ENCODE data around the gene GNB2.
"Not testable (repeated sequence)": the region's sequence is repeated elsewhere in the genome, so short reads cannot be mapped to it uniquely, and the experiment has no call there.

The GNB2 gene

DNA sequence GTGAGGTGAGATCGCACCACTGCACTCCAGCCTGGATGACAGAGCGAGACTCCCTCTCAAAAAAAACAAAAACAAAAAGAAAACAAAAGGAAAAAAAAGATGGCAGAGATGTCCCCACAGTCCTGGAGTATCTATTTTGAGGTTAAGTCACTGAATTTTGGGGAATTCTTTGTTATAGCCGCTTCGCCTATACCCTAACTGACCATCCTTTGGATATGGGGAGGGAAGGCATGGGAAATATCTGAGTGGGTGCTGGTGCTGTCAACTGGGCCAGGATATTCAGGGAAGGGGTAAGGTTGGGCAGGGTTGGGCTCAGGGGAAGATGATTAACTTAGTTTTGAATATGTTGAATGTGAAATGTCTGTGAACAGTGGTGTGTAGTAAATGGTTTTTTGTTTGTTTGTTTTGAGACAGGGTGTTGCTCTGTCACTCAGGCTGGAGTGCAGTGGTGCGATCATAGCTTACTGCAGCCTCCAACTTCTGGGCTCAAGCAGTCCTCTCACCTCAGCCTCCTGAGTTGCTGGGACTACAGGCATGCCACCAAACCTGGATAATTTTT, 8.3 kb upstream of the GNB2 start:
- no peak for DNase-seq (ENCODE audit: low spot score)

DNA sequence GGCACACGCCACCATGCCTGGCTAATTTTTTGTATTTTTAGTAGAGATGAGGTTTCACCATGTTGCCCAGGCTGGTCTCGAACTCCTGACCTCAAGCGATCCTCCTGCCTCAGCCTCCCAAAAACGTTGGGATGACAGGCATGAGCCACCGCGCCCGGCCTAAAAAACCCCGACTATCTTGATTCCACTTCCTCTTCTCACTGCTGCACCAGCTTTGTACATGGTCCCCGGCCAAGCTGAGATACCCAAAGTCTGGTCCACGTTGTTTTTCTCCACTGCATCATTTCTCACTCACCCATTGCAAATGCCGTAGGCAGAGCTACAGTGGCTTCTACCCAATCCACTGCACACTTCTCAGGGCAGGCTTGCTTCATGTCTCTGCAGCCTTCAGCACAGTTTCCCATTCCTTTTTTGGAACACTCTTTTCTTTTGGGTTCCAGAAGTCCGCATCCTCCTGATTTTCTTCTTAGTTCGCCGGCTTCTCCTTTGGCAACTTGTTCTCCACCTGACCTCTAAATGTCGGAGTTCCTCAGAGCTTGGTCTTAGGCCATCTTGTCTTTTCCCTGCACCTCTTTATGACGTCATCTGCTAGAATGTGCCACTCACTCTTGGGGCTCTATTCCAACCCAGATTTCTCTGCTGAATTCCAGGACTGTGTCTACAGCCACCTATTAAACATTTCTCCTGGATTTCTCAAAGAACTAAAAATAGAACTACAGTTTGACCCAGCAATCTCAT, 6.0 kb upstream of the GNB2 start:
- no peak for DNase-seq (ENCODE audit: low spot score)

DNA sequence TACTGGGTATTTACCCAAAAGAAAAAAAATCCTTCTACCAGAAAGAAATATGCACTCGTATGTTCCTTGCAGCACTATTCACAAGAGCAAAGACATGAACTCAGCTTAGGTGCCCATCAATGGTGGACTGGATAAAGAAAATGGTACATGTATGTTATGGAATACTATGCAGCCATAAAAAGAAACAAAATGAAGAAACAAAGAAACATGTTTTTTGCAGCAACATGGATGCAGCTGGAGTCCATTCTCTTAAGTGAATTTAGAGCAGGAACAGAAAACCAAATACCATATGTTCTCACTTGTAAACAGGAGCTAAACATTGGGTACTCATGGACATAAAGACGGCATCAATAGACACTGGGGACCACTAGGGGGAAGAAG, 5.5 kb upstream of the GNB2 start:
- no peak for DNase-seq (ENCODE audit: low spot score)

DNA sequence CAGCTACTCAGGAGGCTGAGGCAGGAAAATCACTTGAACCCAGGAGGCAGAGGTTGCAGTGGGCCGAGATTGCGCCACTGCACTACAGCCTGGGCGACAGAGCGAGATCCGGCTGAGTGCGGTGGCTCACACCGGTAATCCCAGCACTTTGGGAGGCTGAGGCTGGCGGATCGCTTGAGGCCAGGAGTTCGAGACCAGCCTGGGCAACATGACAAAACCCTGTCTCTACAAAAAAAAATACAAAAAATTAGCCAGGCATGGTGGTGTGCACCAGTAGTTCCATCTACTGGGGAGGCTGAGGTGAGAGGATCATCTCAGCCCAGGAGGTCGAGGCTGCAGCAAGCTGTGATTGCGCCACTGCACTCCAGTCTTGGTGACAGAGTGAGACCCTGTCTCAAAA, 4.4 kb upstream of the GNB2 start:
- not testable (repeated sequence) for DNase-seq (ENCODE audit: low spot score)

DNA sequence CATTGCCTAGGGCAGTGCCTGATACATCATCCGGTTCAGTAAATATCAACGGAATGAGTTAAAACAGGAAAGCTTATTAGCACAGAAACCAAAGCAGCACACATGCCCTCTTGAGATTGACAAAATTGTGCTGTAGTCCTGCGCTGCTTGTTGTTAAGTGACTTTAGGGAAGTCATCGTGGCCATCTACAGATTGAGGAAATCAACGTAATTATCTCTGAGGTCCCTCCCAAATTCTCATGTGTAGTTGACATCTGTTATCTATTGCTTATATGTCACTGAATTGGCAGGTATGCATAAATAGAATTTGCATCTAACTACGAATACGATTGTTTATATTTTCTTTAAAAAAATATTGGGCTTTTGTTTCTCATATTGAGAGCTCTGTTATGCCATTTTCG, 3.5 kb upstream of the GNB2 start:
- DNase-seq (ENCODE audit: low spot score): no peak

DNA sequence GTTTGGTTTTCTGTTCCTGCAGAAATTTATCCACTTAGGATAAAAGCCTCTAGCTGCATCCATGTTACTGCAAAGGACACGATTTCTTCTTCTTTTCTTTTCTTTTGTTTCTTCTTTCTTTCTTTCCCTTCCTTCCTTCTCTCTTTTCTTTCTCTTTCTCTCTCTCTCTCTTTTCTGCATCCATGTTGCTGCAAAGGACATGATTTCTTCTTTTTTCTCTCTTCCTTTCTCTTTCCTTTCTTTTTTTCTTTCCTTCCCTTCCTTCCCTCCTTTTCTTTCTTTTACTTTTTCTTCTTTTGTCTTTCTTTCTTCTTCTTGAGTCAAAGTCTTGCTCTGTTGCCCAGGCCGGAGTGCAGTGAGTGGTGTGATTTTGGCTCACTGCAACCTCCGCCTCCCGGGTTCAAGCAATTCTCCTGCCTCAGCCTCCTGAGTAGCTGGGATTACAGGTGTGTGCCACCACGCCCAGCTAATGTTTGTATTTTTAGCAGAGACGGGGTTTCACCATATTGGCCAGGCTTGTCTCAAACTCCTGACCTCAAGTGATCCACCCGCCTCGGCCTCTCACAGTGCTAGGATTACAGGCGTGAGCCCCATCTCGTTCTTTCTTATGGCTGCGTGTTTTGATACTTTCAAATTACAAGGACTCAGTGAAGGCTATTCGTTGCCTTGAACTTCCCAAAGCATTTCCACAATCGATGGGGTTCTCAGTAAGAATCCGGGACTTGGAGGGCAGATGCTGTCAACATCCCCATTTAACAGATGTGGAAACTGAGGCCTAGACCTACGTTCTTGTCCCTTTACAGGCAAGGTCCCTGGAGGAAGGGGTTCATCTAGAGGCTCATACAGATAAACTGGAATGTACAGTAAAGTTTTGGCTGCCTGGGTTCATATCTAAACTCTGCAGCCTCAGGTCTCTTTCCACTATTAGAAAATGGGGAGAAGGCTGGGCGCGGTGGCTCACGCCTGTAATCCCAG, 1.9 kb upstream of the GNB2 start:
- DNase-seq (ENCODE audit: low spot score): no peak

DNA sequence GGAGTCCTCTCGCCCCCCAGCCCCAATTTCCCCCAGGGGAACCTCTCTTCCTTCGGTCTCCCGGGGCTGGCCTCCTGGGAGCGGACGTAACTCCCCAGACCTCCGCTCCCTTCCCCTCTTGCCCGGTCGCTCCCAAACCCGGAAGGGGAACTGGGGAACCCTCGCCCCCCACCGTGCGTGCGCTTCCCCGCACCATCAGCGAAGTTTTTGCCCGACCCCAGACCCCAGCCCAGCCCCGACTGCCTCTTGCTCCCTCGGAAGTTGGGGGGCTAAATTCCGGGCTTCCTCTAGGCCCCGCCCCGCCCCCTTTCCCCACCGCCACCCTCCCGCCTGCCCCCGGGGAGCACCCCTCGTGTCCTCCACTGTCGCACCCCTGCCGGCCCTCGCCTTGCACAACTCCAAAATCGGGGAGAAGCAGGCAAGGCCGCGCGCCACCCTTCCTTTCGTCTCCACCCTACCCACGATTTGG, 436 bp downstream of the GNB2 start:
- no peak for DNase-seq (ENCODE audit: low spot score)

DNA sequence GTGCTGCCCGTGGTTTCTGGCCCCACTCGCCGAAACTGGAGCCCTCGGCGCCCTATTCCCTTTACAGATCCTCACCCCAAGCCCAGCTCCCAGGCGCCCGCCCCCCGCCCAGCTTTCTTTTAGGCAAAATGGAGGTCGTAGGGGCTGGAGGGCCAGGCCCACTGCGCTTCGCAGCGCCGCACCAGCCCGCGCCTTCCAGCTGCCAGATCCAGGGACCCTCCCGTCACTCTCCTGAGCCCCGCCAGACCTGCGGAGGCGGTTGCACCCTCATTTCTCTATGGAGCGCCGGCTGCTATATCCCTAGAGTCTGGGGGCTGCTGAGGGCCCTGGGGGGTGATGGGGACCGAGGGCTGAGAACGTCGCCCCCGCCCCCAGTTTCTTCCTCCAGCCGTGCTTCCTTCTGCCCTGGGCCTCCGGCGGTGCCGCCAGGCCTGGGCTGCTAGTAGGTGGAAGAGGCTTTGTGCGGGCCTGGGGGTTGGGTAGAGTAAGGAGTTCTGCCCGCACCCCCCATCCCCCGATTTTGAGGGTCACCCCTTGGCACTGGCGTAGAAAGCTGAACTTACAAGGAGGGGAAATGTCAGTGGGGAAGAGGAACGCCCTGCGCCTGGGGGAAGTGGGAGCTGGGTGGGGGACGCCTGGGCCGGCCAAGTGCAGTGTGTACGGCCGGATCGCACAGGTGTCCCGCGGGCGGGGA, 1.0 kb downstream of the GNB2 start:
- DNase-seq (ENCODE audit: low spot score): no peak

DNA sequence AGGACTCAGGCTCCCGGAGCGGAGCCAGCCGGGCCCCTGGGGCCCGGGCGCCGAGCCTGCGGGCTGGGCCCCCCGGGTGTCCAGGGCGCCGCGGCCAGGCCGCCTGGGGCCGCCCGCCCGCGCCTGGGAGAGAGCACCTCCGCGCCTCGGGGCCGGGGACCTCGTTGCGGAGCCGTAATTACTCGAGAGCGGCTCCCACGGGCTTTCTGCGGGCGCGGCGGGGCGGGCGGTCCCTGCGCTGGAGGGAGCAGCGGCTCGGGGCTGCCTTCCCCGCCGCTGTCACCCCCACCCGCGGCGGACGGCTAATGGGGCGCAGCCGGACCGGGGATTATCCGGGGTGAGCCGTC, 1.5 kb downstream of the GNB2 start:
- DNase-seq (ENCODE audit: low spot score): no peak

DNA sequence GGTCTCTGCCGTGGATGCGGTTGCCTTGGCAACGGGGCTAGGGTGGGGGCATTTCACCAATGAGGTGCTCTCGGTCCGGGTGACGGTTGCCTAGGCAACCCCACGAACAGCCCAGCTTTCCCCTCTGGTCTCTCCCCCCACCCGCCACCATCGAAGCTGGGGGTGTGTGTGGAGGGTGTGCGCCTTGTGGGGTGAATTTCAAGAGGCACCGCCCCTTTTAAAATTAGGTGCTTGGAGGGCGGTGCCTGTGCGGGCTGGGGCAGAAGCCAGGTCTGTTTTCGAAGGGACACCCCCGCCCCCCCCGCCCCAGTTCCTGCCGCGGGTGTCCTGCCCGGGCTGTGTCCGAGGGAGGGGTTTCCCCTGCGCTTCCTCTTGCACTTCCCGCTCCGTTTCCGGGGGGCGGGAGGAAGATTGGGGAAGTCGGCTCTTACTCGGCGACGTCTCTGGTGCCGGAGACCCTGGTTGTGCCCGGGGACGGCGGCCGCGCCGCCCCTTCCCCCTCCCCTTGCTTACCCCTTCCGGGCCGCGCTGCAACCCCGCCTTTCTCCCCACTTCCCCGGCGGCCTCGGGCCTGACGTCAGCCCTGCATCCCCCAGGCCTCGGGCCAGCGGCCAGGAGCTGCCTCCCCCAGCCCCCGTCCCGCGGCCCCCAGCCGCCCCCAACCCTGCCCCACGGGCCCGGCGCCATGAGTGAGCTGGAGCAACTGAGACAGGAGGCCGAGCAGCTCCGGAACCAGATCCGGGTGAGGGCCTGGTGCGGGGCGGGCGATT, 2.2 kb downstream of the GNB2 start:
- no peak for DNase-seq (ENCODE audit: low spot score)

DNA sequence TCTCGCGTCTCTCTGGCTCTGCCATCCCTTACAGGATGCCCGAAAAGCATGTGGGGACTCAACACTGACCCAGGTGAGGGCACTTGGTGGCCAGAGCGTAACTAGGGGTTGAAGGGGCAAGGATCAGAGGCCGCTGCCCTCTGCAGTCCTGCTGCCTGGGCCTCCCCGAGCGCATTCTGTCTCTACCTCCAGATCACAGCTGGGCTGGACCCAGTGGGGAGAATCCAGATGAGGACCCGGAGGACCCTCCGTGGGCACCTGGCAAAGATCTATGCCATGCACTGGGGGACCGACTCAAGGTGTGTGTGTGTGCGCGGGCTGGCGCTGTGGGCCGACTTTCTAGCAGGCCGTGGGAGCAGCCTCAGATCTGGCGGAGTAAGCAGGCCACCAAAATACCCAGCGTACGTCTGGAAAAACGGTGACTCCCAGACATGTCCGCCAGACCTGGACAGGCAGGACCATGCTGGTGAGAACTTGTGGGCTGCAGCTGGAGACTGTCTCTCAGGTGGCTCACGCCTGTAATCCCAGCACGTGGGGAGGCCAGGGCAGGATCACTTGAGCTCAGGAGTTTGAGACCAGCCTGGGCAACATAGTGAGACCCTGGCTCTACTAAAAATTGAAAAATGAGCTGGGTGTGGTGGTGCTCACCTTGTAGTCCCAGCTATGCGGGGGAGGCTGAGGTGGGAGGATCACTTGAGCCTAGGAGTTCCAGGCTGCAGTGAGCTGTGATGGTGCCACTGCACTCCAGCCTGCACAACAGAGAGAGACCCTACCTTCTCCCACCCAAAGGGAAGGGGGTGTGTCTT, 3.2 kb downstream of the GNB2 start:
- DNase-seq (ENCODE audit: low spot score): no peak

DNA sequence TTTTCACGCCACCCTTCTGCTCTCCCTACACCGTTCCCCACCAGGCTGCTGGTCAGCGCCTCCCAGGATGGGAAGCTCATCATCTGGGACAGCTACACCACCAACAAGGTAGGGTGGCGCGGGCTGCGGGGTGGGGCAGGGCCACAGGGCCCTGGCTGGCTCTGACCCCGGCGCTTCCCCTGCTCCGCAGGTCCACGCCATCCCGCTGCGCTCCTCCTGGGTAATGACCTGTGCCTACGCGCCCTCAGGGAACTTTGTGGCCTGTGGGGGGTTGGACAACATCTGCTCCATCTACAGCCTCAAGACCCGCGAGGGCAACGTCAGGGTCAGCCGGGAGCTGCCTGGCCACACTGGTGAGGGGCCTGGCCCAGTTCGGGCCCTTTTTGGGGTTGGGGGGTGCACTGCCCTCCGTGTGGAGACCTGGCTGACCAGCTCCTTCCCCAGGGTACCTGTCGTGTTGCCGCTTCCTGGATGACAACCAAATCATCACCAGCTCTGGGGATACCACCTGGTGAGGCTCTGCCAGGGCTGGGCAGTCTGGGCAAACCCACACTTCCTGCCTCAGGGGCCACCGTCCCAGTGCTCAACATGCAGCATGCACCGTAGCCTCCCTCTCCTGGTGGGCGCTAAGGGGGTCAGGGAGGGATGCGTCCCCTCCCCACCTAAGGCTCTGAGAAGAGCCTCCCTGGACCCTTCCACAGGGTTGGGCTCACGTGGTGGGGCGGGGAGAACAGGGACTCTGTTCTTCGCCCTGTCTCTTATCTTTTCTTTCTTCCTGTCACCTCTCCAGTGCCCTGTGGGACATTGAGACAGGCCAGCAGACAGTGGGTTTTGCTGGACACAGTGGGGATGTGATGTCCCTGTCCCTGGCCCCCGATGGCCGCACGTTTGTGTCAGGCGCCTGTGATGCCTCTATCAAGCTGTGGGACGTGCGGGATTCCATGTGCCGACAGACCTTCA, 4.0 kb downstream of the GNB2 start:
- no peak for DNase-seq (ENCODE audit: low spot score)

DNA sequence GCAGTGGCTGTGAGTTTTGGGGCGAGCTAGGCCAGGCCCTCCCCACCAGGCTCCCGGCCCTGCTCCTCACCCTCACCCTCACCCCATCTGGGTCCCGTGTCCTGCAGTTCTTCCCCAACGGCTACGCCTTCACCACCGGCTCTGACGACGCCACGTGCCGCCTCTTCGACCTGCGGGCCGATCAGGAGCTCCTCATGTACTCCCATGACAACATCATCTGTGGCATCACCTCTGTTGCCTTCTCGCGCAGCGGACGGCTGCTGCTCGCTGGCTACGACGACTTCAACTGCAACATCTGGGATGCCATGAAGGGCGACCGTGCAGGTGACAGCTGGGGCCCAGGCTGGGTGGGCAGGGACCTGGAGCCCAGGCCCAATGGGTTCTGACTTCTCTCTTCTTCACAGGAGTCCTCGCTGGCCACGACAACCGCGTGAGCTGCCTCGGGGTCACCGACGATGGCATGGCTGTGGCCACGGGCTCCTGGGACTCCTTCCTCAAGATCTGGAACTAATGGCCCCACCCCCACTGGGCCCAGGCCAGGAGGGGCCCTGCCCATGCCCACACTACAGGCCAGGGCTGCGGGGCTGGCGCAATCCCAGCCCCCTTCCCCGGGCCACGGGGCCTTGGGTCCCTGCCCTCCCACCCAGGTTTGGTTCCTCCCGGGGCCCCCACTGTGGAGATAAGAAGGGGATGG, 4.9 kb downstream of the GNB2 start:
- no peak for DNase-seq (ENCODE audit: low spot score)

DNA sequence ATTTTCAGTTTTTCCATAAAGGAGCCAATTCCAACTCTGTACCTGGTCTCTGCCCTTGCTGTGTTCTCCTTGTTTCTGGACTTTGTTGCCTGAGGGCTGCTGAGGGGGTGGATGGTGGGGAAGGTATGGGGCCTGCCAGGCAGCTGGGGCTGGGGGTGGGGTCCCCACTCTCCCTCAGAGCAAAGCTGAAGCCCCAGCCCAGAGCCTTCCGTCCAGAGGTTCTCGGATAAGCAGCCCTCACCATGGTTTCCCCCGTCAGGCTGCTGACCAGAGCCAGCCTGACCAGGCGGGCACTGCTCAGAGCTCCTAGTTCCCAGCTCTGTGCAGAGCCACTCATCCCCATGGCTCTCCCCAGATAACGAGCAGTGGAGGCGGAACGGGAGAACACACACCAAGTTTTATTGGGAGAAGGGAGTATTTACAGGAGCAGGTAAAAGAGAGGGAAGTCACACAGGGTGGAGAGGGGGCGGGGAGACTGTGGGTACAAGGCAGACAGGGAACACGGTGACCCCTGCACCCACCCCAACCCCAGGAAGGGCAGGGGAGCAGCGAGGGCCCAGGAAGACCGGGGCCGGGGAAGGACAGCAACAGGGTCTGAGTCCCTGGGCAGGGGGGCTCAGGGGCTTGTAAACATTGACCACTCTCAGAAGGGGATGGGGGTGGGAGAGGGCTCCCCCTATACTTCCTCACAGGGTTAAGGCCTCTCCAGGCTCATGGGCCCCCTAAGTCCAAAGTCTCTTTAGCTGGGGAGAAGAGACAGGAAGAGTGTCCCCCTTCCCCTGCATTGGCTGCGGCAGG, 5.8 kb downstream of the GNB2 start:
- DNase-seq (ENCODE audit: low spot score): no peak

DNA sequence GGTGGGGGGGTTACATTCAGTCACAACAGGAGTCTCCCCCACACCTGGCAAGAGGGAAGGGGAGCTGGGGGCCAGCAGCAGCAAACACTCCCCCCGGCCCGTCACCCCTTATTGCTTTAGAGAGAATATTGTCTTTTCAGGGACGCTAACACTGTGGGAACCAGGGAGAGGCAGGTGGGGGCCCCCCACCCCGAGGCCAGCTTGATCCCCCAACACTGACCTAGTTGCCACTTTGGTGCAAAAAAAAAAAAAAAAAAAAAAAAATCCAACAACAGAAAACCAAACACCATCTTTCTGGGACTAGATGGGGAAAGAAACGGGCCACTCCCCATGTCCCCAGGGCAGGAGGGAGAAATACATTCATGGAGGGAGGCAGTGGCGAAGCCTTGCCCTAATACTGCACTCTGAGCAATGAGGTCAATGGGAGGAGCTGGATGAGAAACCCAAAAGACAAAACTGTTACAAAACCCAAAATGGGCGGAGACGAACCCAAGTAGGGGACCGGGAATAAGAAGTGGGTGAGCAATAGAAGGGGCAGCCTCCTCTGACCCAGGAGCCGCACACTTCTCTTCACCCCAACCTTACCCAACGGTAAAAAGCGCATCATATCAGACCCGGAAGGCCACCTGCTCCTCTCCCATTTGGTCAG, 6.5 kb downstream of the GNB2 start:
- no peak for DNase-seq (ENCODE audit: low spot score)

DNA sequence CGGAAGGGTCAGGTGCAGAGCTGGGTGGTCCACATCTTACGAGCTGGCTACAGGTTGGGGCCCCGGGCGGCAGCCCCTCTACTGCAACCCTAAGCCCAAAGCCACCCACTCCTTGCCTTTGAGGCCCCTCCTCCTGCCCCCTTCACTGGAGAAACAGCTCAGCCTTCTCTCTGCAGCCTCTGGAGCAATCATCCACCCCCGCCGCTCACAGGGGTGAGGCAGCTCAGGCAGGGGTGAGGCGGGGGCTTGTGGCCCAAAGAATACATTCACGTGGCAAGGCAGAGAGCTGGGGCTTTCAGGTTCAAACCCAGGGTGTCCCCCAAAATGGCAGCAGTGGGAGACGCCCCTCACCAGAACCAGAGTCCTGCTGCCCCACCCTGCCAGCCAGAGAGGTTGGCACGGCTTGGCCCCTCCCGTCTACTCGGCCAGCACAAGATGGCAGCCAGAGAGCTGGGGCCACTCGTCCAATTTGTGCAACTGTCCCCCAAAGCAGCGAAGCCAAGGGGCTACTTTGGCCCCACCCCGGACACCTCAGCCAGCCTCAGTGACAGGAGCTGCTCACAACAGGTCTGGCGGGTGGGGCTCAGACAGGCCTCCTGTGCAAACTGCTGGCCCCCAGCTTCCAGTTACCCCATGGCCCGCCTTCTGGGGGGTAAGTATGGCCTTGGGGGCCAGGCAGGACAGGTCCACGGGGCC, 7.2 kb downstream of the GNB2 start:
- no peak for DNase-seq (ENCODE audit: low spot score)
